ENCODE data around the gene GSTM5. TPM values are rescaled to one million over a fixed set of nuclear protein-coding genes. Genes with fewer than 3 reads are reported as not detected.
"Not testable (repeated sequence)": the region's sequence is repeated elsewhere in the genome, so short reads cannot be mapped to it uniquely, and the experiment has no call there.

Gene GSTM5
- polyA plus RNA-seq (2013, experiment 1 of 2), result not detected
- not detected for polyA plus RNA-seq (2013, experiment 2 of 2)

GRCh38 chr1:109711593-109712320 lies at the start of gene GSTM5:
Gene GSTM5, plus strand, starts transcription at chr1:109712251. Its CDS starts 62 bp downstream, at chr1:109712313.
- H3K27ac ChIP-seq (ENCODE audit: low read depth, low read length, severe bottlenecking); H3K9me3 ChIP-seq (ENCODE audit: control insufficient read depth, low read length); H3K36me3 ChIP-seq (ENCODE audit: control insufficient read depth, insufficient read depth, low read length); H3K4me3 ChIP-seq (ENCODE audit: extremely low read depth, insufficient read depth, low read length, poor library complexity, severe bottlenecking); H3K4me1 ChIP-seq (ENCODE audit: control insufficient read depth, insufficient read depth, low read length, poor library complexity, severe bottlenecking): not testable (repeated sequence)
- WGBS, 2 experiments (ENCODE audit: insufficient coverage in 2 of 2), result 91 to 94% methylated on average over 21 to 30 of the region's 33 CpGs

- no peak overlapping the region for H3K27ac ChIP-seq (ENCODE audit: low read depth, low read length, severe bottlenecking)
- H3K36me3 ChIP-seq (ENCODE audit: control insufficient read depth, insufficient read depth, low read length), result no peaks in the 10 kb centered on the region
- WGBS, 2 experiments (ENCODE audit: insufficient coverage in 2 of 2), result no CpG with 5 or more reads among the region's 1 CpG
- H3K4me1 ChIP-seq (ENCODE audit: control insufficient read depth, insufficient read depth, low read length, poor library complexity, severe bottlenecking), result no peaks in the 10 kb centered on the region
- no peaks in the 10 kb centered on the region for H3K9me3 ChIP-seq (ENCODE audit: control insufficient read depth, low read length)
- no peak overlapping the region for H3K4me3 ChIP-seq (ENCODE audit: extremely low read depth, insufficient read depth, low read length, poor library complexity, severe bottlenecking)
Measured at GRCh38 chr1:109664671-109665070, 47.4 kb upstream of the GSTM5 start.

DNA sequence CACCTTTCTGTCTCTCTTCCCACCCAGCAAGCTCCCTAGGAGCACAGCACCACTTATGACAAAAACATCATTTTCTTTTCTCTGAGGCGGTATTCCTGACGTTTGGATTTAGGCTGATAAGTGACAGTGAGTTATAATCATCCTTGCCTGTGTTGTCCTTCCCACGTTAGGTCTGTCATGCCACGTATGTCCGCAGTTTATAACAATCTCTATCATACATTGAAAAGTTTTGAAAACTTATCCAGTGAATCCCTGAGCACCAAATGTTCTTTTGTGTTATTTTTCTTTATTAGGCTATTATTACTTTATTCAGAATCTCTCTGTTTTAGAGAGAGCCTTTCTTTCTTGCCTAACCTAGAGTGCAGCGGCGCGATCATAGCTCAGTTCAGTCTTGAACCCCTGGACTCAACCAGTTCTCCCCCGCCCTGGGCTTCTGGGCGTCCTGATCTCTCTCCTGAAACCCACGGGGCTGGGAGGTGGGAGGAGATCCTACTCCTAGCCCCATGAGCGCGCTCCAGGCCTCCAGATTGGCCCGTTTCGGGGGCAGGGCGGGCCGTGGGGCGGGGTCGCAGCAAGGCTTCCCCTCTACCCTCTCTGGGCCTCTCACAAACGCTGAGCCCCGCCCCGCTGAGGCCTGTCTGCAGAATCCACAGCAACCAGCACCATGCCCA lies 44.5 kb upstream of the GSTM5 start, which contains the start of gene GSTM2:
Gene GSTM2 (plus strand): TSS at position 606 of the 671 bp plus-strand sequence. CDS start 59 bp downstream, at position 665.
- no peaks in the 10 kb centered on the region for H3K36me3 ChIP-seq (ENCODE audit: control insufficient read depth, insufficient read depth, low read length)
- WGBS, 2 experiments (ENCODE audit: insufficient coverage in 2 of 2), result 0 to 13% methylated on average over 4 to 6 of the region's 22 CpGs
- no peaks in the 10 kb centered on the region for H3K4me1 ChIP-seq (ENCODE audit: control insufficient read depth, insufficient read depth, low read length, poor library complexity, severe bottlenecking)
- no peaks in the 10 kb centered on the region for H3K9me3 ChIP-seq (ENCODE audit: control insufficient read depth, low read length)
- no peak within 1 kb of the TSS for H3K27ac ChIP-seq (ENCODE audit: low read depth, low read length, severe bottlenecking)
- peak within 1 kb of the TSS; percentile 31 for H3K4me3 ChIP-seq (ENCODE audit: extremely low read depth, insufficient read depth, low read length, poor library complexity, severe bottlenecking)

DNA sequence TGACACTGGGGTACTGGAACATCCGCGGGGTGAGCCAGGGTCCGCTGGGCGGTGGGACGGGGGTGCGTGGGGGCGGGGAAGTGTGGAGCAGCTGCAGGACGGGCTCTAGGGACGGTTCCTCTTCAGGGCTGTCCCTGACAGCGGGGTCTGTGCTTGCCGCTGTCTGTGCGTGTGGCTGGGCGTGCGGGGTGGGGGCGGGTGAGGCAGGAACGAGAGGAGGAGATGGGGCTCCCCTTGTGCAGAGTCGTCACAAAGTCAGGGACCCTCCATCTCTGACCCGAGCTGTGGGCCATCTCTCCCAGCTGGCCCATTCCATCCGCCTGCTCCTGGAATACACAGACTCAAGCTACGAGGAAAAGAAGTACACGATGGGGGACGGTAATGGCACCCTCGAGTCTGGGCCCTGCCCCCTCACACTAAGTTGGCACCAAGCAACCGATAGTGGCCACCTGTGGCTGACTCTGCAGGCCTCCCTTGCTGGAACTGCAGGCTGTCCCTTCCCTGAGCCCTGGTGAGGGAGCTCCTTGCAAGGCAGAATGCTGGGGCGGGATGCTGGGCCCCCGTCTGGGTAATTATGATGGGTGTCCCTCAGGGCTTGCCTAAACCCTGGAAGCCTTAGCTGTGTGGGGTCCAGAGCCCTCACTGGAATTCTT lies 43.8 kb upstream of the GSTM5 start:
- Histone ChIP-seq H3K4me1 (ENCODE audit: control insufficient read depth, insufficient read depth, low read length, poor library complexity, severe bottlenecking) (no peaks in the 10 kb centered on the region), H3K4me3 (ENCODE audit: extremely low read depth, insufficient read depth, low read length, poor library complexity, severe bottlenecking) (peak overlapping the region; percentile 31), H3K27ac (ENCODE audit: low read depth, low read length, severe bottlenecking) (no peak overlapping the region), H3K36me3 (ENCODE audit: control insufficient read depth, insufficient read depth, low read length) (no peaks in the 10 kb centered on the region), H3K9me3 (ENCODE audit: control insufficient read depth, low read length) (no peaks in the 10 kb centered on the region)
- 30 to 47% methylated on average over 16 to 18 of the region's 26 CpGs for WGBS, 2 experiments (ENCODE audit: insufficient coverage in 2 of 2)

DNA sequence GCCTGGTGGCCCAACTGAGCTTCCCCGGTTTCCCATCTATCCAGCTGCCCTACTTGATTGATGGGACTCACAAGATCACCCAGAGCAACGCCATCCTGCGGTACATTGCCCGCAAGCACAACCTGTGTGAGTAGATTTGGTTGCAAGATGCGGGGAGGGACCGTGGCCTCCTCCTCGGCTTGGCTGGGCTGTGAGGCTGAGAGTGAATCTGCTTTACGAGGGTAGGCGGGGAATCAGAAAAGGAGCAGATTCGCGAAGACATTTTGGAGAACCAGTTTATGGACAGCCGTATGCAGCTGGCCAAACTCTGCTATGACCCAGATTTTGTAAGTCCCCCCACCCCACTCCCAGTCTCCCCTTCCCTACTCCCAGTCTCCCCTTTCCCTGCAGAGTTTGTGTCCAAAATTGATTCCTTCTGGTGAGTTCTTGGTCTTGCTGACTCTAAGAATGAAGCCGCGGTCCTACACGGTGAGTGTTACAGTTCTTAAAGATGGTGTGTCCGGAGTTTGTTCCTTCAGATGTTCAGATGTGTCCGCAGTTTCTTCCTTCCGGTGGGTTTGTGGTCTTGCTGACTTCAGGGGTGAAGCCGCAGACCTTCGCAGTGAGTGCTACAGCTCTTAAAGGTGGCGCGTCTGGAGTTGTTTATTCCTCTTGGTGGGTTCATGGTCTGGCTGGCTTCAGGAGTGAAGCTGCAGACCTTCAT lies 42.7 kb upstream of the GSTM5 start:
- 92 to 95% methylated on average over 20 of the region's 22 CpGs for WGBS, 2 experiments (ENCODE audit: insufficient coverage in 2 of 2)
- Histone ChIP-seq H3K36me3 (ENCODE audit: control insufficient read depth, insufficient read depth, low read length) (no peaks in the 10 kb centered on the region), H3K4me1 (ENCODE audit: control insufficient read depth, insufficient read depth, low read length, poor library complexity, severe bottlenecking) (no peaks in the 10 kb centered on the region), H3K27ac (ENCODE audit: low read depth, low read length, severe bottlenecking) (no peak overlapping the region), H3K4me3 (ENCODE audit: extremely low read depth, insufficient read depth, low read length, poor library complexity, severe bottlenecking) (no peak overlapping the region), H3K9me3 (ENCODE audit: control insufficient read depth, low read length) (no peaks in the 10 kb centered on the region)

GRCh38 chr1:109669949-109670302 lies 42.1 kb upstream of the GSTM5 start:
- H3K36me3 ChIP-seq (ENCODE audit: control insufficient read depth, insufficient read depth, low read length); H3K9me3 ChIP-seq (ENCODE audit: control insufficient read depth, low read length); H3K4me3 ChIP-seq (ENCODE audit: extremely low read depth, insufficient read depth, low read length, poor library complexity, severe bottlenecking); H3K27ac ChIP-seq (ENCODE audit: low read depth, low read length, severe bottlenecking); H3K4me1 ChIP-seq (ENCODE audit: control insufficient read depth, insufficient read depth, low read length, poor library complexity, severe bottlenecking): not testable (repeated sequence)
- WGBS, 2 experiments (ENCODE audit: insufficient coverage in 2 of 2), result 89% methylated on average over 3 of the region's 5 CpGs; no CpG with 5 or more reads in 1 of the 2 experiments

DNA sequence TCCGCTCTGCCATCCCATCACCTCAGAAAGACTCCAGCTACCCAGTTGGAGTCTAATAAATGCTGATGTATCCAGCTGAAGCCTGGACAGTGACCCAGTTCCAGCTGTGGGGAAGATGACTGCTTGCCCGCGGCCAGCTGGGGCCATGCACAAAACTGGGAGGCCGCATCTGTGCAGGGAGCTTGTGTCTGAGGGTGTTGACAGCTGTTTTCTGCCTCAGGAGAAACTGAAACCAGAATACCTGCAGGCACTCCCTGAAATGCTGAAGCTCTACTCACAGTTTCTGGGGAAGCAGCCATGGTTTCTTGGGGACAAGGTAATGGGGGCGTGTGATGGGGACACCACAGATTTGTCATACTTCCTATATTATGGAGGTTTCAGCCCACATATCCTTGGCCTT lies 41.0 kb upstream of the GSTM5 start:
- Histone ChIP-seq H3K4me3 (ENCODE audit: extremely low read depth, insufficient read depth, low read length, poor library complexity, severe bottlenecking) (no peak overlapping the region), H3K27ac (ENCODE audit: low read depth, low read length, severe bottlenecking) (no peak overlapping the region), H3K9me3 (ENCODE audit: control insufficient read depth, low read length) (no peaks in the 10 kb centered on the region), H3K36me3 (ENCODE audit: control insufficient read depth, insufficient read depth, low read length) (no peaks in the 10 kb centered on the region), H3K4me1 (ENCODE audit: control insufficient read depth, insufficient read depth, low read length, poor library complexity, severe bottlenecking) (no peaks in the 10 kb centered on the region)
- 89 to 94% methylated on average over 4 to 5 of the region's 5 CpGs for WGBS, 2 experiments (ENCODE audit: insufficient coverage in 2 of 2)

- WGBS, 2 experiments (ENCODE audit: insufficient coverage in 2 of 2), result 88 to 100% methylated on average over 1 of the region's 2 CpGs
- not testable (repeated sequence) for H3K27ac ChIP-seq (ENCODE audit: low read depth, low read length, severe bottlenecking); H3K4me1 ChIP-seq (ENCODE audit: control insufficient read depth, insufficient read depth, low read length, poor library complexity, severe bottlenecking); H3K9me3 ChIP-seq (ENCODE audit: control insufficient read depth, low read length); H3K36me3 ChIP-seq (ENCODE audit: control insufficient read depth, insufficient read depth, low read length); H3K4me3 ChIP-seq (ENCODE audit: extremely low read depth, insufficient read depth, low read length, poor library complexity, severe bottlenecking)
Measured at GRCh38 chr1:109673861-109674260, 38.2 kb upstream of the GSTM5 start.

DNA sequence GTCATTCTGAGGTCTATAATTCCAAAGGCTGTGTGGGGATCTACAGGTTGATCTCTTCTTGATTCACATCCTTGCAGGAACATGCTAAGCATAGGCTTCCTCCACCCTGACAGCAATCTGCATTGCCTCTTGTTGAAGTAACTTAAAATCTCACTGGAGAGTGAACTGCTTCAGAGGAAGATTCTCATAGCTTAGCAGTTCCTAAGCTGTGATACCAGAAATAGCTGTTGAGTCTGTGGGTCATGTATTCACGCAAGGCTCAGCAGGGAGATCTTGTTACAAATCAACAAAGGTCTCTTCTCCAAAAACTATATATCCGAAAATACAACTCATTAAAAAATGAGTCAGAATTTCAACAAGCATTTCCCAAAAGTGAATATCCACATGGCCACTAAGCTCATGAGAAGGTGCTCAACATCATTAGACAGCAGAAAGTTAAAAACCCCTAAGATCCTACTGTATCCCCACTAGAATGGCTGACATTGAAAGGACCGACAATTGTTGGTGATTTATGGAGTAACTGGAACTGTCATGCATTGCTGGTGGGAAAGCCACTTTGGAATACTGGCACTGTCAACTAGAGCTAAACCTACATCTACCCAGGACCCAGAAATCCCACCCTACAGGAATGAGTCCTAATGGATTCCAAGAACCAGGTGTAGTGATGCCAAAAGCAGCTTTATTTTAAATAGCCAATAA lies 35.2 kb upstream of the GSTM5 start:
- H3K9me3 ChIP-seq (ENCODE audit: control insufficient read depth, low read length); H3K27ac ChIP-seq (ENCODE audit: low read depth, low read length, severe bottlenecking); H3K4me3 ChIP-seq (ENCODE audit: extremely low read depth, insufficient read depth, low read length, poor library complexity, severe bottlenecking); H3K36me3 ChIP-seq (ENCODE audit: control insufficient read depth, insufficient read depth, low read length); H3K4me1 ChIP-seq (ENCODE audit: control insufficient read depth, insufficient read depth, low read length, poor library complexity, severe bottlenecking): not testable (repeated sequence)
- WGBS, 2 experiments (ENCODE audit: insufficient coverage in 2 of 2), result 86 to 100% methylated on average over 1 to 2 of the region's 3 CpGs

DNA sequence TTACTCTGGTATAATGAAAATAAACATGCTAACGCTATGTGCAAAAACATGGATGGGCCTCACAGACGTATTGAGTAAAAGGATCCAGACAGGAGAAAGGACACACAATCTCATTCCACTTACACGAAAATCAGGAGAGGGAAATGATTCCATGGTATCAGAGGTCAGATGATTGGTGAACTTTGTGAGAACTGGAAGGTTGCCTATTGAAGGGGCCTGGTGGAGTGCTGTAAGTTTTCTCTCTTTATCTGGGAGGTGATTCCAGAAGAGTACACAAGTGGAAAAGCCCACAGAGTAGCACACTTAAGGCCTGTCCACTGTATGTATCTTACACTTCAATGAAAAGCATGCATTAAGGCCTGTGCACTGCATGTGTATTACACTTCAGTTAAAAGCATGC lies 34.6 kb upstream of the GSTM5 start:
- Histone ChIP-seq H3K4me1 (ENCODE audit: control insufficient read depth, insufficient read depth, low read length, poor library complexity, severe bottlenecking) (no peaks in the 10 kb centered on the region), H3K36me3 (ENCODE audit: control insufficient read depth, insufficient read depth, low read length) (no peaks in the 10 kb centered on the region), H3K9me3 (ENCODE audit: control insufficient read depth, low read length) (no peaks in the 10 kb centered on the region), H3K27ac (ENCODE audit: low read depth, low read length, severe bottlenecking) (no peak overlapping the region), H3K4me3 (ENCODE audit: extremely low read depth, insufficient read depth, low read length, poor library complexity, severe bottlenecking) (no peak overlapping the region)
- no CpG with 5 or more reads among the region's 3 CpGs for WGBS, 2 experiments (ENCODE audit: insufficient coverage in 2 of 2)
